Measurements from ENCODE around the gene PKD2.

The PKD2 gene

GRCh38 chr4:88007304-88008121 is at the start of gene PKD2:
TSS of gene PKD2 (plus strand) at chr4:88007635. CDS start at chr4:88007734, 99 bp downstream.
- no peak for TF ChIP-seq Cebpa-rat (IDR thresholded peaks at IDR 0.05)
- Histone ChIP-seq H3K4me1 (peaks cover 32 to 48% (median 35%) of the 10 kb centered on the region in 10 experiments), H3K4me3 (peak within 1 kb of the TSS; percentile 76 to 99 (median 98)), H3K27me3 (peaks cover 0 to 8% (median 0%) of the 10 kb centered on the region in 11 experiments; a peak in 2 of 22 replicates), H3K4me2 (peak within 1 kb of the TSS; percentile 80 to 95 (median 89)), H3K27ac (peak within 1 kb of the TSS; percentile 65 to 99 (median 97)), H3K9me3 (replicated peaks in 1 of 11) (peaks cover 0 to 3% (median 0%) of the 10 kb centered on the region in 11 experiments; a peak in 1 of 22 replicates), H3K9ac (peak within 1 kb of the TSS; percentile 86 to 100 (median 98)), H4K20me1 (peaks cover 4 to 46% (median 29%) of the 10 kb centered on the region in 11 experiments; a peak in 19 of 22 replicates), H3K36me3 (no peaks in the 10 kb centered on the region)

GRCh38 chr4:87961993-87962392 is 45.4 kb upstream of the PKD2 start:
- Histone ChIP-seq H3K36me3 (0 out of 22 replicates have a peak, but pooled peaks cover 0 to 7% (median 0%) of the 10 kb centered on the region in 11 experiments), H3K4me3 (no peak overlapping the region), H3K4me2 (peak overlapping the region in 3 of 11 experiments; percentile 18 to 44 (median 23); a peak in 3 of 22 replicates), H3K4me1 (peaks cover 0 to 51% (median 0%) of the 10 kb centered on the region in 10 experiments; a peak in 7 of 20 replicates), H3K27ac (no peak overlapping the region), H3K9ac (no peak overlapping the region), H3K9me3 (replicated peaks in 1 of 11) (peaks cover 9 to 23% (median 17%) of the 10 kb centered on the region in 11 experiments; a peak in 21 of 22 replicates), H3K27me3 (no peaks in the 10 kb centered on the region), H4K20me1 (no peaks in the 10 kb centered on the region)
- TF ChIP-seq Cebpa-rat (IDR thresholded peaks at IDR 0.05): no peak

- TF ChIP-seq Cebpa-rat (IDR thresholded peaks at IDR 0.05): no peak
- H3K27me3 ChIP-seq: no peaks in the 10 kb centered on the region
- H3K36me3 ChIP-seq: 0 out of 22 replicates have a peak, but pooled peaks cover 0 to 7% (median 0%) of the 10 kb centered on the region in 11 experiments
- H3K4me3 ChIP-seq: no peak overlapping the region
- no peaks in the 10 kb centered on the region for H4K20me1 ChIP-seq
- H3K4me1 ChIP-seq: peaks cover 0 to 51% (median 0%) of the 10 kb centered on the region in 10 experiments; a peak in 7 of 20 replicates
- H3K9me3 ChIP-seq (replicated peaks in 1 of 11): peaks cover 9 to 29% (median 19%) of the 10 kb centered on the region in 11 experiments; a peak in 21 of 22 replicates
- H3K9ac ChIP-seq: no peak overlapping the region
- H3K27ac ChIP-seq: no peak overlapping the region
- peak overlapping the region in 3 of 11 experiments; percentile 18 to 44 (median 23); a peak in 3 of 22 replicates for H3K4me2 ChIP-seq
Measured at GRCh38 chr4:87962398-87963146, 44.9 kb upstream of the PKD2 start.

GRCh38 chr4:87965501-87965975 is 41.9 kb upstream of the PKD2 start:
- peaks cover 9 to 25% (median 19%) of the 10 kb centered on the region in 11 experiments; a peak in 21 of 22 replicates for H3K9me3 ChIP-seq (replicated peaks in 1 of 11)
- no peak for TF ChIP-seq Cebpa-rat (IDR thresholded peaks at IDR 0.05)
- H3K4me2 ChIP-seq: no peak overlapping the region
- H3K4me3 ChIP-seq: no peak overlapping the region
- no peak overlapping the region for H3K27ac ChIP-seq
- H3K4me1 ChIP-seq: peaks cover 0 to 61% (median 5%) of the 10 kb centered on the region in 10 experiments; a peak in 10 of 20 replicates
- no peaks in the 10 kb centered on the region for H4K20me1 ChIP-seq
- no peak overlapping the region for H3K9ac ChIP-seq
- H3K27me3 ChIP-seq: no peaks in the 10 kb centered on the region
- H3K36me3 ChIP-seq: 0 out of 22 replicates have a peak, but pooled peaks cover 0 to 7% (median 0%) of the 10 kb centered on the region in 11 experiments

GRCh38 chr4:87966095-87966496 is 41.3 kb upstream of the PKD2 start:
- Histone ChIP-seq H3K4me3 (no peak overlapping the region), H3K9ac (no peak overlapping the region), H3K4me1 (peaks cover 0 to 65% (median 5%) of the 10 kb centered on the region in 10 experiments; a peak in 10 of 20 replicates), H3K4me2 (no peak overlapping the region), H3K27me3 (no peaks in the 10 kb centered on the region), H3K27ac (no peak overlapping the region), H3K36me3 (0 out of 22 replicates have a peak, but pooled peaks cover 0 to 7% (median 0%) of the 10 kb centered on the region in 11 experiments), H3K9me3 (replicated peaks in 1 of 11) (peaks cover 9 to 25% (median 19%) of the 10 kb centered on the region in 11 experiments; a peak in 21 of 22 replicates), H4K20me1 (no peaks in the 10 kb centered on the region)
- no peak for TF ChIP-seq Cebpa-rat (IDR thresholded peaks at IDR 0.05)

GRCh38 chr4:87967193-87967592 is 40.2 kb upstream of the PKD2 start:
- peaks cover 9 to 25% (median 19%) of the 10 kb centered on the region in 11 experiments; a peak in 21 of 22 replicates for H3K9me3 ChIP-seq (replicated peaks in 1 of 11)
- TF ChIP-seq Cebpa-rat (IDR thresholded peaks at IDR 0.05): no peak
- H3K27me3 ChIP-seq: no peaks in the 10 kb centered on the region
- no peaks in the 10 kb centered on the region for H4K20me1 ChIP-seq
- H3K4me2 ChIP-seq: no peak overlapping the region; a peak in 1 of 22 replicates
- H3K36me3 ChIP-seq: 0 out of 22 replicates have a peak, but pooled peaks cover 0 to 7% (median 0%) of the 10 kb centered on the region in 11 experiments
- no peak overlapping the region for H3K27ac ChIP-seq
- peaks cover 0 to 61% (median 5%) of the 10 kb centered on the region in 10 experiments; a peak in 10 of 20 replicates for H3K4me1 ChIP-seq
- no peak overlapping the region for H3K4me3 ChIP-seq
- H3K9ac ChIP-seq: no peak overlapping the region

GRCh38 chr4:87970121-87970520 is 37.3 kb upstream of the PKD2 start:
- no peak for TF ChIP-seq Cebpa-rat (IDR thresholded peaks at IDR 0.05)
- Histone ChIP-seq H3K9me3 (replicated peaks in 1 of 11) (peaks cover 9 to 25% (median 19%) of the 10 kb centered on the region in 11 experiments; a peak in 21 of 22 replicates), H3K27me3 (no peaks in the 10 kb centered on the region), H3K9ac (no peak overlapping the region), H3K36me3 (0 out of 22 replicates have a peak, but pooled peaks cover 0 to 7% (median 0%) of the 10 kb centered on the region in 11 experiments), H3K27ac (no peak overlapping the region), H3K4me3 (no peak overlapping the region), H3K4me1 (peaks cover 4 to 72% (median 15%) of the 10 kb centered on the region in 10 experiments), H4K20me1 (no peaks in the 10 kb centered on the region), H3K4me2 (peak overlapping the region in 1 of 11 experiments; percentile 30; a peak in 1 of 22 replicates)

- Histone ChIP-seq H3K4me3 (no peak overlapping the region), H3K9ac (no peak overlapping the region), H3K4me2 (peak overlapping the region in 2 of 11 experiments; percentile 16 to 85; a peak in 2 of 22 replicates), H3K27ac (no peak overlapping the region), H3K4me1 (peaks cover 15 to 83% (median 24%) of the 10 kb centered on the region in 10 experiments), H4K20me1 (peaks cover 0 to 8% (median 0%) of the 10 kb centered on the region in 11 experiments; a peak in 1 of 22 replicates), H3K9me3 (replicated peaks in 1 of 11) (peaks cover 0 to 8% (median 5%) of the 10 kb centered on the region in 11 experiments; a peak in 17 of 22 replicates), H3K36me3 (peaks cover 0 to 3% (median 0%) of the 10 kb centered on the region in 11 experiments; a peak in 2 of 22 replicates), H3K27me3 (no peaks in the 10 kb centered on the region)
- TF ChIP-seq Cebpa-rat (IDR thresholded peaks at IDR 0.05): no peak
Measured at GRCh38 chr4:87971866-87972265, 35.6 kb upstream of the PKD2 start.
